Activated T-cell treated with anti-CD3 and anti-CD28 coated beads for 24 hours (primary cell): ENCODE results near the gene SPEM3.

Experiments
- DNase-seq: peaks from one replicate; pipeline ENCODE4 v3.0.0-alpha.2; 2020; ENCODE audit warnings: low read depth

Gene SPEM3

DNA sequence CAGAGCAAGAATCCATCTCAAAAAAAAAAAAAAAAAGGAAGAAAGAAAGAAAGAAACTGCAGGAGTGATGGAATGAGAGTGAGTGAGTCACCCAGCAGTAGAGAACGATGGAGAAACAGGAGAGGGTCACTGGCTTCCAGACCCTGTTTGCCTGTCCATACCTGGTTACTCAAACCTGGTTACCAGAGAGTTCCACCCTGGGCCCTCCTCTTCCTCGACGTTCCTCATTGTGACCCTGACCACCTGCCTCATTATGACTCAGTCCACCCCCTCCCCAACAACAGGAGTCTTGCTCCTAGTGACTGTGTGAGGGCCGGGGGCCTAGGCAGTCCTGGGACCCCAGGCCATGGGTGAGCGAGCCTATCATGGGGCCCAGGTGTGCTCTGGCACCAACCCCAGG is at the start of gene SPEM3:
TSS of gene SPEM3 (plus strand) at position 301 of the 400 bp plus-strand sequence. CDS start at position 347, 46 bp downstream.
- no peak for DNase-seq

GRCh38 chr17:7379134-7379533 is 49.5 kb upstream of the SPEM3 start:
- no peak for DNase-seq

DNA sequence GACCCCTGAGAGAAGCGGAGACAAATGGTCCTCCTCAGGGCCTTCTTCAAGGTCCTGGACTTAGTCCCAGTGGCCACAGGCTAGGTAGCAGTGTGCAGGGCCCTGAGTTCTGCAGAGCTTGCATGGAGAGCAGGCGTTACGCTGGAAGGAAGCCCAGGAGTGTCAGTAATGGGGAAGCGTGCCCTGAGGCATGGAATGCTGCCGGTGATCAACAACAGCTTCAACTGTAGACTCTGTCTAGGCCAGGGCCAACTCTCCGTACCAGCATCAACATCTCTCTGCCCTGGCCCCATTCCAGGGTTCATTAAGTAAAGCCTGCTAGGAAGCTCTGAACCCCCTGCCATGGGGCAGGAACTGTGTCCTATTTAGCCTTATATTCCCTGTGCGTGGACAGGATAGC is 48.3 kb upstream of the SPEM3 start:
- DNase-seq, result no peak

- DNase-seq, result no peak
Observed at GRCh38 chr17:7380855-7381683, 47.6 kb upstream of the SPEM3 start, which contains the start of gene TNK1. TSS of gene TNK1 (plus strand) at chr17:7381089. CDS start at chr17:7382927, 1,838 bp downstream.

DNA sequence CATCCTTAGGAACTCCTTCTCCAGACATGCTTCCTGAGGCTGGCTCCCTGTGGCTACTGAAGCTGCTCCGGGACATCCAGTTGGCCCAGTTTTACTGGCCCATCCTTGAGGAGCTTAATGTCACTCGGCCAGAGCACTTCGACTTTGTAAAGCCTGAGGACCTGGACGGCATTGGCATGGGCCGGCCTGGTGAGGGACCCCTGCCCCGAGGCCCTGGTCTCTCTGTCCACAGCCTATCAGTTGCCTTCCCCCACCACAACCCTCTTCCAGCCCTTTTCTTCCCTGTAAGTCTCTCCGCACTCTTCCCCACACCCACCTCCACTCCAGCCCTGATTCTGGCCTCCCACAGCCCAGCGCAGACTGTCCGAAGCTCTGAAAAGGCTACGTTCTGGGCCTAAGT is 45.8 kb upstream of the SPEM3 start:
- DNase-seq, result no peak

DNA sequence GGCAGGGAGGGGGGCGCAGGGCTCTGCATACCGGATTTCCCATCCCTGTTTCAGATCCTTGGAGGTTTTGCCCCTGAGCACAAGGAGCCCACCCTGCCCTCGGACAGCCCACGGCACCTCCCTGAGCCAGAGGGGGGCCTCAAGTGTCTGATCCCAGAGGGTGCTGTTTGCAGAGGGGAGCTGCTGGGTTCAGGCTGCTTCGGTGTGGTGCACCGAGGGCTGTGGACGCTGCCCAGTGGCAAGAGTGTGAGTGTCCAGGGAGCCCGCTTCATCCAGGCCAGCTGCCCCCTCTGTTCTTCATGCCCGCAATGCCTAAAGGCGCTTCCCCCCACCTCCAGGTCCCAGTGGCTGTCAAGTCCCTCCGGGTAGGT is 45.3 kb upstream of the SPEM3 start:
- DNase-seq, result no peak

DNA sequence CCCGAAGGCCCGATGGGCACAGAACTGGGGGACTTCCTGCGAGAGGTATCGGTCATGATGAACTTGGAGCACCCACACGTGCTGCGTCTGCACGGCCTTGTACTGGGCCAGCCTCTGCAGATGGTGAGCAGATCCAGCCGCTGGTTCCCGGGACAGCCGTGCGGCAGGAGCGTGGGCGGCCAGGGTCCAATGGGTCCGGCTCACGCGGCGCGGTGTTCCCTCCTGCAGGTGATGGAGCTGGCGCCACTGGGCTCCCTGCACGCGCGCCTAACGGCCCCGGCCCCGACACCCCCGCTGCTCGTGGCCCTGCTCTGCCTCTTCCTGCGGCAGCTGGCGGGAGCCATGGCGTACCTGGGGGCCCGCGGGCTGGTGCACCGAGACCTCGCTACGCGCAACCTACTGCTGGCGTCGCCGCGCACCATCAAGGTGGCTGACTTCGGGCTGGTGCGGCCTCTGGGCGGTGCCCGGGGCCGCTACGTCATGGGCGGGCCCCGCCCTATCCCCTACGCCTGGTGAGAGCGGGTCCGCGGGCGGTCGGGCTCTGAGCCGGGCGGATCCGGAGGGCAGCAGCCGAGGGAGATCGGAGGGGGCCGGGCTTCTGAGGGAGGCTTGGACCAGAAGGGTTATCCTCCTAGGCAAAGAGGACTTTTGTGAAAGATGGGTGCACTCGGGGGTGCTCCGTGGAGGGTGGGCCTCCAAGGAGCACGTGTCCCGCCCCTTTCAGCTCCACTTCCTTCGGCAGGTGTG is 44.7 kb upstream of the SPEM3 start:
- peak; percentile 71 for DNase-seq

- no peak for DNase-seq
Observed at GRCh38 chr17:7384489-7385081, 44.1 kb upstream of the SPEM3 start.

- DNase-seq, result no peak
Observed at GRCh38 chr17:7388856-7389255, 39.8 kb upstream of the SPEM3 start.

GRCh38 chr17:7389924-7390910 is 38.4 kb upstream of the SPEM3 start:
- DNase-seq, result no peak

- DNase-seq, result no peak
Observed at GRCh38 chr17:7391307-7391706, 37.4 kb upstream of the SPEM3 start.

DNA sequence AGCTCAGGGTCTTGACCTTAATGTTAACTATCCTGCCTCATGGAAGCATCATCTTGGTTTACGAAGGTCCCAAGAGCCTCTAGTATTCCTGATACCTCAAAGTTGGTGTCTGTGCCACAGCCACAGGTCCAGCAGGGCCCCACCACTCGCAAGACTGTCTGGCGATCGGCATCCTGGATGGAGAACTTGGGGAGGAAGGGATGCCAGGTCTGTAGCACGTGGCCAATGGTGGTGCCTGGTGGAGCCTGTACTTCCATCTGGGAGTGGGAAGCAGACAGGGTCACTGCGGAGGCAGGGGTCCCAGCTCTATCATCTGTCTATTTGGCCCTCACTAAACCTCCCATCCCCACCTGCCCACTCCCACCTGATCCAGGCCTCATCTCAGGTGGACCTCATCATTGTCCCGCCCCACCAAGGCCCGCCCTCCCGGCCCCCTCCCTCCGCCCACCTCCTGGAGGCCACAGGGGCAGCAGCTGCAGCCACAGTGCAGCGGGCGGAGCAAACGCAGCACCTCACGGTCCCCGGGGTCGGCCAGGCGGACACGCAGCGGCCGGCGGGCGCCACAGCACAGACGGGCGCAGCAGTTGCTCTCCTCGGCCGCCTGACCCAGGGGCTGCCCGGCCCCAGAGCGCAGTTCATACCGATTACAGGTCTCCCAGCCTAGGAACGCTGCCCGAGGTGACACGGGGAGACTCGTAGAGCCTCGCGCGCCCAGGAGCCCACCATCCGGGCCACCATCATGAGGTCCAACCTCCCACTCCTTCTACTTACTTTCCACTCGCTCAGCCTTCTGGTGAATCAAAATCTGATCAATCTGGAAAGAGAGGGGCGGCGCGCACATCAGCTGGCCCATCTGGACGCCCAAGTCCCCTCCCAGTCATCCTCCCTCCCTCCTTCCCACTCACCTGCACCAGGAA is 35.7 kb upstream of the SPEM3 start:
- DNase-seq, result no peak

GRCh38 chr17:7393613-7394451 is 34.8 kb upstream of the SPEM3 start:
- DNase-seq, result peak; percentile 26

DNA sequence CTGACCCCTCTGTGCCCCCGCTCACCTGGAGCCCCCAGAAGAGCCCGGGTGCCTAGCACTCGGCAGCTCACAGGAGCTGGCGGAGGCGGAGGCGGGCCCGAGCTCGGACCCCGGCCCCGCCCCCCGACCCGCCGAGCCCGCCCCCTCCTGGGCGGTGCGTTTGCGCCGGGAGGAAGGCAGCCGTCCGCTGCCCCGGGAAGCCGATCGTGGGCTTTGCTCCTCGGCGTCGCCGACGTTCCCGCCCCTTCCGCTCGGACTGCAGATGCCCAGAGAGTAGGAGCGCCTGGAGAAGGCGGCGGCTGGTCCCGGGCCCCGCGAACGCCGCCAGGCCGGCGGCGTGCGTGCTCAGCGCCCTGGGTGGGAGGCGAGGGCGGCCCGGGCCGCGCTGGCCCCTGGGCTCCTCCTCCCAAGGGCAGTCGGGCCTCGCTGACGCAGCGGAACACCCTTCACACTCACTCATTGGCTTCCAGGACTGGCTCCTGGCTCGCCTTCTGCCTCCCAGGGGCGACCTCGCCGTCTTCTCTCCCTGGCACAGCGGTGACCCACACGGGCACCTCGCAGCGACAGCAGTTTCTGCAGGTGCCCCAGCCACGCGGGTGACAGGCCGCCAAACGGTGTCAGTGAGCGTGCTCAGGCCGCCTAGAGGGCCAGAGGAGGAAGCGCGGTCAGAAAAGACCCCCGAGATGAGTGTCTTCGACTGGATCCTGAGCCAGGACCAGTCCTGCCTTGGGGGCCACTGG is 34.0 kb upstream of the SPEM3 start, which contains the start of gene PLSCR3:
TSS of gene PLSCR3 (minus strand) at position 74 of the 740 bp plus-strand sequence. CDS start 415 bp downstream, outside the sequence.
- DNase-seq, result peak; percentile 81

GRCh38 chr17:7396147-7396546 is 32.5 kb upstream of the SPEM3 start:
- no peak for DNase-seq

DNA sequence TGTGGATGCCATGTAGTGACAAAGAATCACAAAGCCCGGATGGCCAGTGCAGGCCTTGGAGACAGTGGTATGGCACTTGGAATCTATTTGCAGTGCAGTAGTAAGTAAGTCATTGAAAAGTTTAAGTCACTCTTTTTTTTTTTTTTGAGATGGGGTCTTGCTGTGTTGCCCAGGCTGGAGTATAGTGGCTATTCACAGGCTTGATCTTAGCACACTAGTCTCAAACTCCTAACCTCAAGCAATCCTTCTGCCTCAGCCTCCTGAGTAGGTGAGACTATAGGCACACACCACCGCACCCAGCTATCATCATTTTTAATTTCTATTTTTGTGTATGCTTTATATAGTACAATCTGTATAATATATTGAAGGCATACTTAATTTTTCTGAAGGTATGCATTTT is 30.0 kb upstream of the SPEM3 start:
- DNase-seq, result no peak

- DNase-seq, result no peak
Observed at GRCh38 chr17:7403043-7403726, 25.5 kb upstream of the SPEM3 start.

DNA sequence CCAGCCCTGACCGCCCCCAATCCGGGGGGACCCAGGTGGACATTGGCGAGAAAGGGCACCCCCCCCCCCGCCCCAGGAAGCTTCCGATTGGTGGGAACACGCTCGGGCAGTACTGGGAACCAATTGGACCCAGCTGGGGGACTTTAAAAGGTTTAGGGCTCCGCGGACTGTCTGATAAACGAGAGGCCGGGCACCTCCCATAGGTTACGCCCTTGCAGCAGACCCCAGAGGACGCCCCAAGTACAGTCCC is 25.0 kb upstream of the SPEM3 start:
- DNase-seq, result no peak
